ENCODE measurements around the gene LRP6.
"Not testable (repeated sequence)": the region's sequence is repeated elsewhere in the genome, so short reads cannot be mapped to it uniquely, and the experiment has no call there.

LRP6 gene

GRCh38 chr12:12123036-12123604 lies 143.7 kb downstream of the LRP6 start:
- ATAC-seq (replicated peaks), result no peak
- no peak overlapping the region for H3K27ac Mint-ChIP-seq
- H3K4me1 Mint-ChIP-seq, result peaks cover 0 to under 1% of the 10 kb centered on the region in 2 donors
- no peaks in the 10 kb centered on the region for H3K27me3 Mint-ChIP-seq
- no peak for DNase-seq
- no peaks in the 10 kb centered on the region for H3K9me3 Mint-ChIP-seq
- no peaks in the 10 kb centered on the region for H3K36me3 Mint-ChIP-seq
- H3K4me3 Mint-ChIP-seq, result no peak overlapping the region

GRCh38 chr12:12121061-12121460 lies 145.8 kb downstream of the LRP6 start:
- H3K27ac Mint-ChIP-seq, result no peak overlapping the region
- H3K36me3 Mint-ChIP-seq, result no peaks in the 10 kb centered on the region
- ATAC-seq (replicated peaks), result no peak
- no peaks in the 10 kb centered on the region for H3K4me1 Mint-ChIP-seq
- H3K9me3 Mint-ChIP-seq, result no peaks in the 10 kb centered on the region
- H3K4me3 Mint-ChIP-seq, result no peak overlapping the region
- H3K27me3 Mint-ChIP-seq, result no peaks in the 10 kb centered on the region
- no peak for DNase-seq

DNA sequence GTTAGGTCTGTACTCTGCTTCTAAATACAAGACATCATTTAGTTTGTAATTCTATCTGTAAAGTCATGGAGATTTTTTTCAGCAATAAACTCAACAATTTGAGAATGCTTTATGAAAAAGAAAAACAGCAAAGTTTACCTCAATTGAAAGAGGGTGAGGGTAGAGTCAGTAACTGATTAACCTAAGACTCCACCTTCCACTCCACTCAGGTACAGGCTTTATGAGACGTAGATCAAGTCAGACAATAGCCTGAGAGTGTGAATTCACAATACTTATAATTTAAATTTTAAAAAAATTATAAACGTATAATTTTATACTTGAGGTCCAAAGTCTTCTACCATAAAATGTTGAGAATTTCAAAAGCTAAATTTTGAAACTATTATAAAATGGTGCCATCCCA lies 150.2 kb downstream of the LRP6 start:
- H3K36me3 Mint-ChIP-seq, result no peaks in the 10 kb centered on the region
- no peak overlapping the region for H3K27ac Mint-ChIP-seq
- DNase-seq (no peak), ATAC-seq (replicated peaks) (no peak)
- no peaks in the 10 kb centered on the region for H3K9me3 Mint-ChIP-seq
- H3K4me1 Mint-ChIP-seq, result no peaks in the 10 kb centered on the region
- H3K27me3 Mint-ChIP-seq, result no peaks in the 10 kb centered on the region
- no peak overlapping the region for H3K4me3 Mint-ChIP-seq

DNA sequence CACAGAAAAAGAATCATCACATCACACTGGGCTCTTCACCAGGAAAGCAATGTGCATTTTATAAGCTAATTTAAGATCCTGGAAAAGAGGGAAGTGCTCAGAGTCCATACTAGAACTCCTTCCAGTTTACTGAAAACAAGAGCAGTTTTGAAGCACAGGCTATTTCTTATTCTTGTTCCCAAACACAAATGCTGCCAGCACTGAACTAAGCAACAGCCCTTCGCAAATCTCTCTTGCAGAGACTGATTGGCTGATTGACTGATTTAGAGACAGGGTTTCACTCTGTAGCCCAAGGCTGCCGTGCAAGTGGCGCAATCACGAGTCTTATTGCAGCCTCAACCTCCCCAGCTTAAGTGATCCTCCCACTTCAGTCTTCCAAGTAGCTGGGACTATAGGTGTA lies 151.3 kb downstream of the LRP6 start:
- no peaks in the 10 kb centered on the region for H3K4me1 Mint-ChIP-seq
- ATAC-seq (replicated peaks), result no peak

GRCh38 chr12:12110923-12111555 lies 155.8 kb downstream of the LRP6 start:
- not testable (repeated sequence) for H3K4me1 Mint-ChIP-seq; ATAC-seq (replicated peaks); H3K27me3 Mint-ChIP-seq; H3K27ac Mint-ChIP-seq
- H3K4me3 Mint-ChIP-seq, result peak overlapping the region; percentile 32 to 76
- H3K36me3 Mint-ChIP-seq, result peaks cover 8 to 11% of the 10 kb centered on the region in 2 donors
- DNase-seq, result peak; percentile 5
- peaks cover 15 to 17% of the 10 kb centered on the region in 2 donors for H3K9me3 Mint-ChIP-seq

More for the DNA sequence above, 151.3 kb downstream of the LRP6 start:
- Mint-ChIP-seq H3K36me3 (peaks cover 4% of the 10 kb centered on the region in 2 donors), H3K4me3 (no peak overlapping the region), H3K27me3 (no peaks in the 10 kb centered on the region), H3K27ac (no peak overlapping the region), H3K9me3 (peaks cover 4 to 5% of the 10 kb centered on the region in 2 donors)
- no peak for DNase-seq

GRCh38 chr12:12108441-12109058 lies 158.3 kb downstream of the LRP6 start:
- no peaks in the 10 kb centered on the region for H3K4me1 Mint-ChIP-seq
- H3K36me3 Mint-ChIP-seq, result peaks cover 8 to 11% of the 10 kb centered on the region in 2 donors
- DNase-seq (no peak), ATAC-seq (replicated peaks) (no peak)
- peaks cover 18 to 19% of the 10 kb centered on the region in 2 donors for H3K9me3 Mint-ChIP-seq
- H3K27me3 Mint-ChIP-seq, result no peaks in the 10 kb centered on the region
- H3K27ac Mint-ChIP-seq, result no peak overlapping the region
- no peak overlapping the region for H3K4me3 Mint-ChIP-seq

- H3K27me3 Mint-ChIP-seq, result peaks cover 0 to 6% of the 10 kb centered on the region in 2 donors
- ATAC-seq (replicated peaks), result no peak
- no peak for DNase-seq
- no peak overlapping the region for H3K27ac Mint-ChIP-seq
- H3K9me3 Mint-ChIP-seq, result peaks cover 22 to 23% of the 10 kb centered on the region in 2 donors
- H3K4me3 Mint-ChIP-seq, result no peak overlapping the region
- peaks cover 12 to 15% of the 10 kb centered on the region in 2 donors for H3K36me3 Mint-ChIP-seq
- no peaks in the 10 kb centered on the region for H3K4me1 Mint-ChIP-seq
These were observed 159.2 kb downstream of the LRP6 start for GRCh38 chr12:12107678-12108077.

DNA sequence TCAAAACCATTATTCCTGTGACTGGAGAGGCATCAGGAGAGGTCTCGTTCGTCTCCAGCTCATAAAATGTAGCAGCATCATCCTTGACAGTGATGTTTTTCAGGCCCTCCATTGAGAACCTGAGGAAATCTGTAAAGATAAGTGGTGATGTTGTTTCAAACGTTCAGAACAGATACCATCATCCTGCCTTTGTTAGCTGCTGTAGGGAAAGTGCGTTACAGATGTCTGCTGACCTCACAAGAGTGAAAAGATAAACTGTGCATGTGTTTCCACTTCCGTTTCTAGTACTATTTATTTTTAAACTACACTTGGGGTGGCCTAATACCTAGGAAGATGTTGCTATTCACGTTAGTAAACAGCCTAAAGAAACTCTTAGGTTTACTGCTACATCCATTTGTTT lies 167.7 kb downstream of the LRP6 start:
- peaks cover 0 to 22% of the 10 kb centered on the region in 2 donors for H3K27me3 Mint-ChIP-seq
- no peak for ATAC-seq (replicated peaks)
- H3K9me3 Mint-ChIP-seq, result peaks cover 3 to 4% of the 10 kb centered on the region in 2 donors
- peaks cover 3 to 4% of the 10 kb centered on the region in 2 donors for H3K36me3 Mint-ChIP-seq
- no peak overlapping the region for H3K4me3 Mint-ChIP-seq
- DNase-seq, result no peak
- no peaks in the 10 kb centered on the region for H3K4me1 Mint-ChIP-seq
- H3K27ac Mint-ChIP-seq, result no peak overlapping the region

DNA sequence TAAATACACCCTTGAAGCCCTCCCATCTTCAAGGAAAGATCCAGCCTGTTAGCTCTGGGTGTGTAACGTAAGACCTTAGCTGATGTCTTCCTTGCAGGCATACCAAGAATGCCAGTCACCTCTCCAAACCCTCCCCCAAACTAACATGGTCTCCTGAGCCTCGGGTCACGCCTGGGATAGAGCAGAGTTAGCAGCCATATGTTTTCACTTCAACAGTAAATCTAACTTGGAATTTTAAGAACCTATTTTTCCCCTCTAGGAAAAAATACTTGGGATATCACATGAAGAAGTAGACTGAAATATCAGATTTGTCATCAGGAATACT lies 168.2 kb downstream of the LRP6 start:
- no peaks in the 10 kb centered on the region for H3K4me1 Mint-ChIP-seq
- H3K27me3 Mint-ChIP-seq, result peaks cover 0 to 22% of the 10 kb centered on the region in 2 donors
- no peak for ATAC-seq (replicated peaks)
- no peak for DNase-seq
- H3K9me3 Mint-ChIP-seq, result peaks cover 3 to 4% of the 10 kb centered on the region in 2 donors
- H3K4me3 Mint-ChIP-seq, result no peak overlapping the region
- no peak overlapping the region for H3K27ac Mint-ChIP-seq
- peaks cover 3 to 4% of the 10 kb centered on the region in 2 donors for H3K36me3 Mint-ChIP-seq

DNA sequence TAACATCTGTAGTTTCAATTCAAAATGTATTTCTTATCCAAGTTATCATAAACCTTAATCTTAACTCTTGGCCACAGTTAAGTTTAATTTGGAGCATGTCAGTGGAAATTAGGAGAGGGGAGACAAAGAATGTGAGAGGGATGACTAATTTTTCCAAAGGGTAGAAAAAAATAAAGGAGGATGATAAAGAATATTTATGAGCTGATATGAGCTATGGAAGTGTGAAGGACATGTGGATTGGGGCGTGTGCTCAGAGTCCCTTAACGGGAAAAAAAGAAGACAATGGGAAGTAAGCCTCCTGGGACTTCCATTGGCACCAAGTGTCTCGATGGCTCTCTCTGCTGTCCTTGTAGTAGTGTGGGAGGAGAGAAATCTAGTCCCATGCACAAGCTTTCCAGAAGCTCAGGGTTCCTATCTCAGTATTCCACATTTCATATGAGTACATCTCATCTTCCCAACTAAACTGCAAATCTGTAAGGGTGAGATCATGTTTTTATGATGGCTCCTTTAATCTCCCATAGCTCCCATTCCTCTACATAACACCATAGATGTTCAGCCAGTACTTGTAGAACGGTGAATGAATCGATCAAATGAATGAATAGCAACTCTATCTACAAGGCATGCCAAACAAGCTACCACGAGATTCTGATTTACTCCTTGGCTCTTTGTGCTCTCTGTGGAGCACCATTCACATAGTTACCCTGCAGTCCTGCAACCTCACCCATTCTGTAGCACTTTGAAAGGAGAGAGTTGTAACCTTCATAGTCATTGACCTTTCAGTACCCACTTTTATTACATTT lies 168.8 kb downstream of the LRP6 start:
- H3K36me3 Mint-ChIP-seq, result no peaks in the 10 kb centered on the region
- no peak overlapping the region for H3K4me3 Mint-ChIP-seq
- no peak overlapping the region for H3K27ac Mint-ChIP-seq
- DNase-seq (no peak), ATAC-seq (replicated peaks) (no peak)
- H3K4me1 Mint-ChIP-seq, result no peaks in the 10 kb centered on the region
- H3K9me3 Mint-ChIP-seq, result no peaks in the 10 kb centered on the region
- H3K27me3 Mint-ChIP-seq, result peaks cover 0 to 17% of the 10 kb centered on the region in 2 donors

- no peaks in the 10 kb centered on the region for H3K9me3 Mint-ChIP-seq
- no peak overlapping the region for H3K4me3 Mint-ChIP-seq
- ATAC-seq (replicated peaks), result no peak
- no peak overlapping the region for H3K27ac Mint-ChIP-seq
- no peak for DNase-seq
- H3K27me3 Mint-ChIP-seq, result peaks cover 8% of the 10 kb centered on the region in 2 donors
- no peaks in the 10 kb centered on the region for H3K36me3 Mint-ChIP-seq
- H3K4me1 Mint-ChIP-seq, result no peaks in the 10 kb centered on the region
These were observed 171.8 kb downstream of the LRP6 start for GRCh38 chr12:12095021-12095420.

DNA sequence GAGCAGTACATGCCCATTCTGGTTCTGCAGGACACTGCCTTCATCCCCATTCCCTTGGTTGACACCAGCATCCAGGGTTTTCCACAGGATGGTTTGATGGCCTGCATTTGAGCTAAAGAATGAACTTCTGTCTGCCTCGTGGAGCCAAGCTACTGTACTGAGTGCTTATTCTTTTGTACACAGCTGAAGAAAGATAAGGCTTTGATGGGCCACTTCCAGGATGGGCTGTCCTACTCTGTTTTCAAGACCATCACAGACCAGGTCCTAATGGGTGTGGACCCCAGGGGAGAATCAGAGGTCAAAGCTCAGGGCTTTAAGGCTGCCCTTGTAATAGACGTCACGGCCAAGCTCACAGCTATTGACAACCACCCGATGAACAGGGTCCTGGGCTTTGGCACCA lies 172.4 kb downstream of the LRP6 start:
- Mint-ChIP-seq H3K4me1 (no peaks in the 10 kb centered on the region), H3K27ac (no peak overlapping the region), H3K9me3 (no peaks in the 10 kb centered on the region), H3K36me3 (no peaks in the 10 kb centered on the region), H3K4me3 (no peak overlapping the region), H3K27me3 (peaks cover 8 to 10% of the 10 kb centered on the region in 2 donors)
- DNase-seq (no peak), ATAC-seq (replicated peaks) (no peak)

- no peak for DNase-seq
- Mint-ChIP-seq H3K27ac (no peak overlapping the region), H3K4me1 (no peaks in the 10 kb centered on the region), H3K36me3 (no peaks in the 10 kb centered on the region), H3K9me3 (peaks cover 0 to 2% of the 10 kb centered on the region in 2 donors), H3K27me3 (peaks cover 8 to 22% of the 10 kb centered on the region in 2 donors), H3K4me3 (no peak overlapping the region)
- no peak for ATAC-seq (replicated peaks)
These were observed 174.7 kb downstream of the LRP6 start for GRCh38 chr12:12091977-12092663.

- H3K9me3 Mint-ChIP-seq, result peaks cover 0 to 2% of the 10 kb centered on the region in 2 donors
- no peak for ATAC-seq (replicated peaks)
- no peak overlapping the region for H3K4me3 Mint-ChIP-seq
- no peak for DNase-seq
- peaks cover 8 to 22% of the 10 kb centered on the region in 2 donors for H3K27me3 Mint-ChIP-seq
- H3K4me1 Mint-ChIP-seq, result no peaks in the 10 kb centered on the region
- no peaks in the 10 kb centered on the region for H3K36me3 Mint-ChIP-seq
- H3K27ac Mint-ChIP-seq, result no peak overlapping the region
These were observed 175.8 kb downstream of the LRP6 start for GRCh38 chr12:12091071-12091470.

Measured in stimulated activated naive B cell treated with anti-CD40 and anti-IgM and Interleukin-4, amounts not matched to agents 10 μg/mL and 1 μg/mL and 100 μg/mL, for 72 hours (primary cell).